Kidney (tissue), 14 donors: Measurements from ENCODE around the gene DSCAM. TPM values are rescaled to one million over a fixed set of nuclear protein-coding genes. Genes with fewer than 3 reads are reported as not detected.

Experiments used
- DNase-seq, 5 donors: peaks; one replicate each; pipeline ENCODE4 v3.0.0-alpha.2; 2013 to 2020
- FAIRE-seq: peaks from 2 replicates; lab custom pipeline; 2012; peaks lifted over from hg19 to GRCh38; lab: Jason Lieb, UNC
- H3K27ac ChIP-seq, 2 donors: one replicate each; pipeline ENCODE4 v1.7.0; 2013; ENCODE audit warnings: low read depth in 2 of 2, low read length in 2 of 2, inconsistent platforms in 1 of 2
- H3K27me3 ChIP-seq: one replicate; pipeline ENCODE4 v1.7.1; 2013; ENCODE audit warnings: low read length, inconsistent platforms; ENCODE audit not compliant: control insufficient read depth, insufficient read depth
- H3K36me3 ChIP-seq, 3 donors: one replicate each; pipeline versions ENCODE4 v1.7.0 to v1.7.1; 2013; ENCODE audit warnings: low read length in 3 of 3, control low read depth in 1 of 3, inconsistent platforms in 1 of 3; ENCODE audit not compliant: insufficient read depth in 3 of 3, control insufficient read depth in 2 of 3
- H3K4me1 ChIP-seq, 3 donors: one replicate each; pipeline versions ENCODE4 v1.7.0 to v1.7.1; 2013; ENCODE audit warnings: low read length in 3 of 3, inconsistent platforms in 1 of 3, low read depth in 1 of 3; ENCODE audit not compliant: control insufficient read depth in 2 of 3, insufficient read depth in 2 of 3
- H3K4me3 ChIP-seq, 3 donors: one replicate each; pipeline versions ENCODE4 v1.7.0 to v1.8.1; 2013; ENCODE audit warnings: low read length in 3 of 3, control low read depth in 1 of 3, inconsistent platforms in 1 of 3
- H3K9ac ChIP-seq, 3 donors: one replicate each; pipeline versions ENCODE4 v1.7.0 to v1.7.1; 2013; ENCODE audit warnings: low read length in 3 of 3, control low read depth in 1 of 3, inconsistent platforms in 1 of 3
- H3K9me3 ChIP-seq, 3 donors: one replicate each; pipeline versions ENCODE4 v1.7.0 to v1.7.1; 2013; ENCODE audit warnings: low read length in 3 of 3, control low read depth in 1 of 3, inconsistent platforms in 1 of 3; ENCODE audit not compliant: control insufficient read depth in 2 of 3, insufficient read depth in 1 of 3
- CTCF ChIP-seq: IDR thresholded peaks from 3 replicates; pipeline ENCODE4 v1.5.1; 2012; ENCODE audit warnings: mild to moderate bottlenecking, moderate library complexity, borderline replicate concordance; ENCODE audit not compliant: insufficient read depth; ENCODE audit errors: extremely low read depth
- intact Hi-C: fragments of 100-400 bp; cut with DNase I; formaldehyde crosslinking; loops from one replicate; pipeline ENCODE4 v1.11.1; 2022
- polyA plus RNA-seq: library from polyadenylated mRNA; stranded (reverse); fragments of 350-450 nt; fragmentation: Illumina TruSeq; extraction: RNeasy Lipid Tissue Mini Kit (QIAGEN cat#74804); gene quantifications from one replicate; pipeline ENCODE4 v1.2.3, GENCODE V29; 2014; ENCODE audit warnings: low read depth, low replicate concordance; ENCODE audit not compliant: insufficient read depth
- total RNA-seq: library from RNA; stranded (reverse); fragmentation: NEBNext Ultra II Directional; extraction: Animal tissue kit (Norgen Biotek cat#: 25700); gene quantifications from one replicate; pipeline ENCODE4 v1.2.1, GENCODE V29; 2021
- donor health status: control.
- donor health status: control.
- donor health status: control.
- donor health status: control.
- donor health status: control.
- donor health status: DM: yes; HTN: yes; CAD: no.
- donor health status: Normal renal cell carcinoma (clear cell type).

The DSCAM gene
- total and polyA plus RNA-seq, 2 donors from 2014 or later: not detected

DNA sequence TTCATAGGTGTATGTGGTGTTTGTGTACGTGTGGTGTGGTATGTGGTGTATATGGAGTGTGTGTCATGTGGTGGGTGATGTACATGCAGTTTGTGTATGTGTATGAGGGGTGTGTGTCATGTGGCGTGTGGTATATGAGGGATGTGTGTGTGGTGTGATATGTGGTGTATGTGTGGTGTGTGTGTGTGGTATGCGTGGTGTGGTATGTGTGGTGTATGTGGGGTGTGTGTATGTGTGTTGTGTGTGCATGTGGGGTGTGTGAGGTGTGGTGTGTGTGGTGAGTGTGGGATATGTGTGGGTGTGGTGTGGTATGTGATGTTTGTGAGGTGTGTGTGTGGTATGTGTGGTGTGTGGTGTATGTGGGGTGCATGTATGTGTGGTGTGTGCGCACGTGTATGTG, 707.3 kb downstream of the DSCAM start:
- peaks cover 0 to 4% (median 0%) of the 10 kb centered on the region in 3 donors for H3K4me1 ChIP-seq
- no peak for DNase-seq
- H3K27me3 ChIP-seq: no peaks in the 10 kb centered on the region
- H3K4me3 ChIP-seq: no peak overlapping the region
- H3K27ac ChIP-seq: no peak overlapping the region
- no peak for FAIRE-seq
- no peaks in the 10 kb centered on the region for H3K9me3 ChIP-seq
- H3K9ac ChIP-seq: no peak overlapping the region
- intact Hi-C loops: loop anchor here (10.0 kb wide), 1 partner anchor 245 kb away; no protein-coding TSS in a partner anchor
- no peaks in the 10 kb centered on the region for H3K36me3 ChIP-seq
- TF ChIP-seq CTCF: no peak

GRCh38 chr21:40136571-40136970, 710.4 kb downstream of the DSCAM start:
- H3K4me1 ChIP-seq: peaks cover 0 to 4% (median 0%) of the 10 kb centered on the region in 3 donors
- no peak for TF ChIP-seq CTCF
- H3K36me3 ChIP-seq: no peaks in the 10 kb centered on the region
- DNase-seq (no peak), FAIRE-seq (no peak)
- intact Hi-C loops: no loop called here
- no peaks in the 10 kb centered on the region for H3K27me3 ChIP-seq
- H3K9ac ChIP-seq: no peak overlapping the region
- H3K4me3 ChIP-seq: no peak overlapping the region
- peaks cover 0 to 4% (median 0%) of the 10 kb centered on the region in 3 donors for H3K9me3 ChIP-seq
- no peak overlapping the region for H3K27ac ChIP-seq

- H3K27ac ChIP-seq: no peak overlapping the region
These were observed 712.0 kb downstream of the DSCAM start for GRCh38 chr21:40134731-40135492.

More at GRCh38 chr21:40134731-40135492, 712.0 kb downstream of the DSCAM start:
- FAIRE-seq (no peak), DNase-seq (no peak)
- no peak for TF ChIP-seq CTCF
- intact Hi-C loops: no loop called here
- H3K4me1 ChIP-seq: peaks cover 0 to 2% (median 0%) of the 10 kb centered on the region in 3 donors
- H3K9me3 ChIP-seq: peaks cover 0 to 4% (median 0%) of the 10 kb centered on the region in 3 donors
- H3K36me3 ChIP-seq: no peaks in the 10 kb centered on the region
- H3K9ac ChIP-seq: no peak overlapping the region
- no peaks in the 10 kb centered on the region for H3K27me3 ChIP-seq
- H3K4me3 ChIP-seq: no peak overlapping the region
